ENCODE data around the gene FNDC10. TPM values are rescaled to one million over a fixed set of nuclear protein-coding genes. Genes with fewer than 3 reads are reported as not detected.
"Not testable (repeated sequence)": the region's sequence is repeated elsewhere in the genome, so short reads cannot be mapped to it uniquely, and the experiment has no call there.

The FNDC10 gene
- total RNA-seq (2014; rRNA removed; shearing (Covaris generic)): 25.6 and 32.7 TPM in 2 replicates

- no peaks in the 10 kb centered on the region for H3K36me3 ChIP-seq (replicated peaks; ENCODE audit: control insufficient read depth, insufficient read depth, low read length)
- DNase-seq: peak; percentile 94
- peak within 1 kb of the TSS; percentile 60 for H3K4me3 ChIP-seq (ENCODE audit: insufficient read depth, low read depth, low read length)
- peaks cover 29% of the 10 kb centered on the region for H3K27me3 ChIP-seq (ENCODE audit: control insufficient read depth, insufficient read depth, low read length)
These were observed at the start of gene FNDC10 for GRCh38 chr1:1599935-1600860. Gene FNDC10 (minus strand): TSS chr1:1600135. CDS start chr1:1600015, 120 bp downstream.

DNA sequence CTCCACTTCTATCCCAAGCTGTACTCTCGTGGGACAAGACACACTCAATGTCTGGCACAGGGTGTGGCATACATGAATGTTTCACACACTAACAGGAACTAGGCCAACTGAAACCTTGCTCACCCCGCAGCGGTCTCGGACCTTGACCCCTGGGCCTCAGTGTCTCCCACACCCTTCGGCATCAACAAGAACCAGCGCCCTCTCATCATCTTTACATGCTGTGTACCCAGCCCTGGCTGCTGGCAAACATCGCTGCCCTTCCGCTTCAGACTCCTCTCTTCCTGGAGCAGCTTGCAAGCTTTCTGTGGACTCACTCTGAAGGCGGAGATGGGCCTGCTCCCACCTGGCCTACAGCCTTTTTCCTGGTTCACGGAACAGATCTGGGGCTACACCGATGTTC lies 48.3 kb upstream of the FNDC10 start:
- H3K36me3 ChIP-seq (replicated peaks; ENCODE audit: control insufficient read depth, insufficient read depth, low read length): peaks cover 16% of the 10 kb centered on the region
- H3K27me3 ChIP-seq (ENCODE audit: control insufficient read depth, insufficient read depth, low read length); H3K4me3 ChIP-seq (ENCODE audit: insufficient read depth, low read depth, low read length); DNase-seq: not testable (repeated sequence)

DNA sequence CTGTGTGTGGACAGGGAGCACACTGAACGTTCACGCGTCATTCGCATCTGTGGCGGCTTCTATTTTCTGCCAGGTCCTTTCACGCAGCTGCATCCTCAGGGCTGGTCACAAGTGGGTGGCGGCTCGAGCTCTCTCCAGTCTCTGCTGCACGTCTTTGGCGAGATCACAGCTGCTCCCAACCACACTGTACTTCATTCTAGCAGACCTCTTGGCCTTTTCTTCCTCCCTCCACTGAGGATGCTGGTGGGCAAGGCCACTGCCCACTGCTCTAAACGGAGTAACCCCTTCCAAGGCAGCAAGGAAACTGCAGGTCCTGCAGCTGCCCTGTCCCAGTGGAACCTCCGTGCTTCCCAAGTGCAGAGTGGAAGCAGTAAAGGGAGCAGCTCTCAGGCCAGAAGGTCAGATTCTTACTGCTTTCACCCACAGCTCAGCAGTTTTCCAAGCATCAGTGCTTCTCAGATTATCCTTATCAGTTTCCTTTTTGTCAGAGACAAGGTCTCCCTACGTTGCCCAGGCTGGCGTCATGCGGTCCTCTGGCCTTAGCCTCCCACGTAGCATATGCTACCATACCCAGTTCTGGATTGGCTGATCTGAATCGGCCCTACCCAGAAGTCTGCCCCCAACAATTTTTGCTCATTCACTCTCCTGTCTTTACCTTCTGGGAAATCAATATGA lies 47.8 kb upstream of the FNDC10 start:
- H3K27me3 ChIP-seq (ENCODE audit: control insufficient read depth, insufficient read depth, low read length); H3K4me3 ChIP-seq (ENCODE audit: insufficient read depth, low read depth, low read length); DNase-seq: not testable (repeated sequence)
- H3K36me3 ChIP-seq (replicated peaks; ENCODE audit: control insufficient read depth, insufficient read depth, low read length): peaks cover 16% of the 10 kb centered on the region

DNA sequence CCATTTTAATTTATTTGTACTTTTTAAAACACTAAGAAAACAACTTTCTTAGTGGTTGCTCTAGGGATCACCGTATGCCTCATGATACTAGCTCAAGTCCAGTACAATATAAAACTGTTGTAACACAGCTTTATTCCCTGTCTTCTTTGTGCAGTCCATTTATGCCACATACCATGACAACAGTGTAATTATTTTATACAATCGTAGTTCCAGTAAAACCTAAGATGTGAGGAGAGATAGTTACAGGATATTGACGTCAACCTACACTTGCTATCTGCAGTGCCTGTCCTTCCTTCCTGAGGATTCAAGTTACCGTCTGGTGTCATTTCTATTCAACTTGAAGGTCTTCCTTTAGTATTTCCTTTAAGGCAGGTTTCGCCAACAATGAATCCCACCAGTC lies 46.4 kb upstream of the FNDC10 start:
- not testable (repeated sequence) for DNase-seq; H3K4me3 ChIP-seq (ENCODE audit: insufficient read depth, low read depth, low read length); H3K36me3 ChIP-seq (replicated peaks; ENCODE audit: control insufficient read depth, insufficient read depth, low read length); H3K27me3 ChIP-seq (ENCODE audit: control insufficient read depth, insufficient read depth, low read length)

- not testable (repeated sequence) for DNase-seq; H3K36me3 ChIP-seq (replicated peaks; ENCODE audit: control insufficient read depth, insufficient read depth, low read length); H3K4me3 ChIP-seq (ENCODE audit: insufficient read depth, low read depth, low read length); H3K27me3 ChIP-seq (ENCODE audit: control insufficient read depth, insufficient read depth, low read length)
These were observed 41.0 kb upstream of the FNDC10 start for GRCh38 chr1:1640711-1641461.

GRCh38 chr1:1640081-1640480 lies 40.1 kb upstream of the FNDC10 start:
- H3K36me3 ChIP-seq (replicated peaks; ENCODE audit: control insufficient read depth, insufficient read depth, low read length); H3K27me3 ChIP-seq (ENCODE audit: control insufficient read depth, insufficient read depth, low read length); DNase-seq; H3K4me3 ChIP-seq (ENCODE audit: insufficient read depth, low read depth, low read length): not testable (repeated sequence)

DNA sequence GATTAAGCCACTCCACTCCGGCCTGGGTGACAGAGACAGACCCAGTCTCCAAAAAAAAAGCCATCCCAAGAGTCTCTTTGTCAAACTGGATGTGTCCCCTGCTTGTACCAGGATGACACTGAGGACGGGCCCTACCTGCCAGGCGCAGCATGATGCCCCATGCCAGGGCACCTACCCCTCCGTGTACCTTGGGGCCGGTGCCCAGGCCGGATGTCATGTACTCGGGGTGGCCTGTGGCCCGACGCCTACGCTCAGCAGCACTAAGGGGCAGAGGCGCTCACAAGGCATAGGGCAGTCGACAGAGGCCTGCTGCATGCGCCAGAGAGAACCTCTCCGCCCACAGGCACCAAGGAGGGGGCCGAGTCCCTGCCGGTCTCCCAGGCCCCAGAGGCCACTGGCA lies 39.4 kb upstream of the FNDC10 start:
- H3K36me3 ChIP-seq (replicated peaks; ENCODE audit: control insufficient read depth, insufficient read depth, low read length); H3K27me3 ChIP-seq (ENCODE audit: control insufficient read depth, insufficient read depth, low read length); H3K4me3 ChIP-seq (ENCODE audit: insufficient read depth, low read depth, low read length); DNase-seq: not testable (repeated sequence)

DNA sequence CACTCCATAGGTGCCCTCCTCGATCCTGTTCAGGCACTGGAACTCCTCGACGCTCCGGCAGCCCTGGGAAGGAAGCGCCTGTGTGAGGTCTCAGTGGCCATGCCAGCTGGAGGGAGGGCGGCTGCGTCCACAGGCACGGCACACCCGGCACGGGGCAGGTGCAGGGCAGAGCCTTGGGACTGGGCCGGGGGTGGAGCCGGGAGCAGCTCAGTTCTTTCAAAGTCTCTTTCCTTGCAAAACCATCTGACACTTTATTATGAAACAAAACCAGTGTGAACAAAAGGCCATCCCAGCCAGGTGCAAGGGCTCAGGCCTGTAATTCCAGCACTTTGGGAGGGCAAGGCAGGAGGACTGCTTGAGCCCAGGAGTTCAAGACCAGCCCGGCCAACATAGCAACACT lies 38.6 kb upstream of the FNDC10 start:
- H3K4me3 ChIP-seq (ENCODE audit: insufficient read depth, low read depth, low read length); H3K27me3 ChIP-seq (ENCODE audit: control insufficient read depth, insufficient read depth, low read length); H3K36me3 ChIP-seq (replicated peaks; ENCODE audit: control insufficient read depth, insufficient read depth, low read length): not testable (repeated sequence)

DNA sequence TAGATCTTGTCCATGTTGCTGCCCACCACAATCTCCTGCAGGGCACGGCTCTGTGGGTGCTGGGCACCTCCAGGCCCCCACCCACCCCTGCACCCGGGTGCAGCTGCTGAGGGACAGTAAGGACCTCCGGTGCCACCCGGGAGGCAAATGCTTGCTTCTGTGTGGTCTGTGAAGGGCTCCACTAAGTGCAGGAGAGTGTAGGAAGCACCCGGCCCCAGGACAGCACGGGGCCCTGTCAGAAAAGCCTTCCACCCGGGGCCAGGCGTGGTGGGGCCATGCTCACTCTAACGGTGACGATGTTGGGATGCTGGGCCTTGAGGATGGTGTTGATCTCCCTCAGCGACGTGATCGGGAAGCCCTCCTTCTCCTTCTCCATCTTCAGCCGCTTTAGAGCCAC lies 37.5 kb upstream of the FNDC10 start:
- not testable (repeated sequence) for H3K36me3 ChIP-seq (replicated peaks; ENCODE audit: control insufficient read depth, insufficient read depth, low read length); DNase-seq; H3K27me3 ChIP-seq (ENCODE audit: control insufficient read depth, insufficient read depth, low read length); H3K4me3 ChIP-seq (ENCODE audit: insufficient read depth, low read depth, low read length)

More for the DNA sequence above, 38.6 kb upstream of the FNDC10 start:
- not testable (repeated sequence) for DNase-seq

- H3K36me3 ChIP-seq (replicated peaks; ENCODE audit: control insufficient read depth, insufficient read depth, low read length); H3K27me3 ChIP-seq (ENCODE audit: control insufficient read depth, insufficient read depth, low read length); H3K4me3 ChIP-seq (ENCODE audit: insufficient read depth, low read depth, low read length): not testable (repeated sequence)
- peak; percentile 30 for DNase-seq
These were observed 36.9 kb upstream of the FNDC10 start for GRCh38 chr1:1636621-1637478.

DNA sequence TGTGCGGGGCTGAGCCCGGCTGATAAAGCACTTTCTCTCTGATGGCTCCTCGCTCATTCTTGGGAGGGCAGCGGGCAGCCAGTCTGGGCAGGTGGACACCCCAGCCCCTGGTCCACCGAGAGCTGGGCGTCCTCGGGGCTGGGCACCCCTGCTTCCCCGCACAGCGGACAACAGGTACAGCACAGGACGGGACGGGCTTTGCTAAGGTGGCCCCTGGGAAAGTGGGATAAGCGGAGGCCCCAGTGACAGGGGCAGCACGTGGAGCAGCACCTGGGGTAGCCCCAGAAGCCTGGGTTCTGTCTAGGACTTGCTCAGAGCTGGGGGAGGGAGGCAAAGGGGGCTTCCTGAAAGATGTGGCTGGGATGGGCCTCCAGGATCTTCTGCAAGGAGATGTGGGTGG lies 34.7 kb upstream of the FNDC10 start:
- peaks cover 21% of the 10 kb centered on the region for H3K27me3 ChIP-seq (ENCODE audit: control insufficient read depth, insufficient read depth, low read length)
- H3K36me3 ChIP-seq (replicated peaks; ENCODE audit: control insufficient read depth, insufficient read depth, low read length); DNase-seq; H3K4me3 ChIP-seq (ENCODE audit: insufficient read depth, low read depth, low read length): not testable (repeated sequence)

DNA sequence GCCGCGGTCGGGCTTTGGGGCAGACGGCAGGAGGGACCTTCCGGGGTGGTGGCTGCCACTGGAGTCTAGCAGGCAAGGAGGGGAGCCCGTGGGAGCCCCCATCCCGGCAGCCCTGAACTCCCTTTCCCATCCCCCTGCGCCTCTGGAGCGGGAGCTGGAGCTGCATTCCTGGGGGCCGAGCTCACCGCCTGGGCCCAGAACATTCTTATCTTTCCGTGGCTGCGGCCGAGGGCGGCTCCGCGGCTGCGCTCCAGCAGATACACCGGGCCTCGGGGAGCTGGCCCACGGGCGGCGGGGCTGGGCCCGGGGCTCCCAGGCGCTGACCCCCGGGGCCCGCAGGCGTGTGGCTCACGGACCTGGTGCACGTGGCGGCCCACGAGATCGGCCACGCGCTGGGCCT lies 33.5 kb upstream of the FNDC10 start:
- H3K4me3 ChIP-seq (ENCODE audit: insufficient read depth, low read depth, low read length); DNase-seq; H3K36me3 ChIP-seq (replicated peaks; ENCODE audit: control insufficient read depth, insufficient read depth, low read length): not testable (repeated sequence)
- H3K27me3 ChIP-seq (ENCODE audit: control insufficient read depth, insufficient read depth, low read length): peaks cover 21% of the 10 kb centered on the region

GRCh38 chr1:1631782-1632420 lies 32.0 kb upstream of the FNDC10 start, which contains the start of gene MMP23B:
Gene MMP23B (plus strand): TSS chr1:1632173. CDS start chr1:1632219, 46 bp downstream.
- Histone ChIP-seq H3K4me3 (ENCODE audit: insufficient read depth, low read depth, low read length) (peak within 1 kb of the TSS; percentile 42), H3K36me3 (replicated peaks; ENCODE audit: control insufficient read depth, insufficient read depth, low read length) (peaks cover 1% of the 10 kb centered on the region; the same call in 1 of the 2 replicates), H3K27me3 (ENCODE audit: control insufficient read depth, insufficient read depth, low read length) (peaks cover 21% of the 10 kb centered on the region)
- DNase-seq: peak; percentile 98
